ENCODE results near the gene PIK3R4.

PIK3R4 gene

DNA sequence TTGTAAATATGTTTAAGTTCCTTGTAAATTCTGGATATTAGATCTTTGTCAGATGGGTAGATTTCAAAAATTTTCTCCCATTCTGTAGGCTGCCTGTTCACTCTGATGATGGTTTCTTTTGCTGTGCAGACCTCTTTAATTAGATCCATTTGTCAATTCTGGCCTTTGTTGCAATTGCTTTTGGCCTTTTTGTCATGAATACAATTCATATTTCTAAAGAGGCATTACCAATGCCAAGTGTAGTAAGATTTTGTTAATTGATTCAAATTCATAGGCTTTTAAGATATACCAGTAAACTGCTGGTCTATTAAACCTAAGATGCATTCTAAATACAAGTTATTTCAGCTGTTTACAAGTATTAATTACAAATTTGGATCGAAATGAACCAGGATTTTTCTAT lies 31.0 kb downstream of the PIK3R4 start:
- H3K36me3 ChIP-seq (ENCODE audit: control insufficient read depth, low read length), result peaks cover 28% of the 10 kb centered on the region
- H4K20me1 ChIP-seq (ENCODE audit: control insufficient read depth, insufficient read depth, low read depth, low read length), result no peaks in the 10 kb centered on the region

DNA sequence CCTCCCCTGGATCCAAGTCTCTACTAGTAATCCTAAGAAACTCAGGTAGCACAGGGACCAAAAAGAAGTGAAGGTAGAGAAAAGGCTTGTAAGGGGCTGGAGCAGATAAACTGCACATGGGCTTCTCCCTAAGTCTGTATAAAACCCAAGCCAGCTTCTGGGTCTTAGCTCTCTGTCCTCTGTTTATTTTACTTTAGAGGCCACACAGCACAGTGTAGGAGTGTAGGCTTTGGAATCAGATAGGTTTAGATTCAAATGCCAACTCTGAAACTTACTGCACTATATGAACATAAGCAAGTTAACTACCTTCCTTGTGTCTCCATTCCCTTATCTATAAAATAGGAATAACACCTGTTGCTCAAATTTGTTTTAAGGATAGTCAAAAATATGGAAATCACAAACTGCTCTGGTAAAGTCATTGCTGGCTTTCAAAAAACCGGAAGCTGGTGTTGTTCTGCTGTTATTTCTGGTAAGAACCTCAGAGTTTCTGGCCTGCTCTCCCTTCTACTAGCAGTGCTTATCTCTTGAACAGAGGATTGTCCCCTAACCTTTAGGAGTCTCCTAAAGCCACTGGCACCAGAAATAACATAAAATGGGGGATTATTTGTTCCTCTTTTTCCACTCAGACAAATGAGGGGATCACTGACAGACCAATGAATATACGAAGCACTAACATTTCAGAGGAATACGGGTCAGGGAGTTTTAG lies 33.8 kb downstream of the PIK3R4 start:
- Histone ChIP-seq H3K4me1 (ENCODE audit: control insufficient read depth, low read length) (no peaks in the 10 kb centered on the region), H3K9me2 (replicated peaks; ENCODE audit: control insufficient read depth, low read length) (no peaks in the 10 kb centered on the region), H3K79me2 (ENCODE audit: control insufficient read depth, low read length) (no peaks in the 10 kb centered on the region), H3F3A (ENCODE audit: control insufficient read depth, insufficient read depth) (no peaks in the 10 kb centered on the region), H3K9me3 (ENCODE audit: control insufficient read depth, insufficient read depth, low read length) (no peaks in the 10 kb centered on the region), H3K4me3 (ENCODE audit: low read length) (no peak overlapping the region), H4K20me1 (ENCODE audit: control insufficient read depth, insufficient read depth, low read depth, low read length) (no peaks in the 10 kb centered on the region), H3K27ac (ENCODE audit: low read depth, low read length) (no peak overlapping the region), H3K4me2 (ENCODE audit: low read length) (no peak overlapping the region), H3K27me3 (ENCODE audit: control insufficient read depth, low read length) (no peaks in the 10 kb centered on the region), H3K36me3 (ENCODE audit: control insufficient read depth, low read length) (peaks cover 24% of the 10 kb centered on the region)
- no peak for TF ChIP-seq EZH2phosphoT487 (IDR thresholded peaks at IDR 0.05; ENCODE audit: borderline replicate concordance, low read length)
- TF ChIP-seq, protein P1, sequence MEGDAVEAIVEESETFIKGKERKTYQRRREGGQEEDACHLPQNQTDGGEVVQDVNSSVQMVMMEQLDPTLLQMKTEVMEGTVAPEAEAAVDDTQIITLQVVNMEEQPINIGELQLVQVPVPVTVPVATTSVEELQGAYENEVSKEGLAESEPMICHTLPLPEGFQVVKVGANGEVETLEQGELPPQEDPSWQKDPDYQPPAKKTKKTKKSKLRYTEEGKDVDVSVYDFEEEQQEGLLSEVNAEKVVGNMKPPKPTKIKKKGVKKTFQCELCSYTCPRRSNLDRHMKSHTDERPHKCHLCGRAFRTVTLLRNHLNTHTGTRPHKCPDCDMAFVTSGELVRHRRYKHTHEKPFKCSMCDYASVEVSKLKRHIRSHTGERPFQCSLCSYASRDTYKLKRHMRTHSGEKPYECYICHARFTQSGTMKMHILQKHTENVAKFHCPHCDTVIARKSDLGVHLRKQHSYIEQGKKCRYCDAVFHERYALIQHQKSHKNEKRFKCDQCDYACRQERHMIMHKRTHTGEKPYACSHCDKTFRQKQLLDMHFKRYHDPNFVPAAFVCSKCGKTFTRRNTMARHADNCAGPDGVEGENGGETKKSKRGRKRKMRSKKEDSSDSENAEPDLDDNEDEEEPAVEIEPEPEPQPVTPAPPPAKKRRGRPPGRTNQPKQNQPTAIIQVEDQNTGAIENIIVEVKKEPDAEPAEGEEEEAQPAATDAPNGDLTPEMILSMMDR (IDR thresholded peaks at IDR 0.05; ENCODE audit: low read depth, low read length, poor library complexity, severe bottlenecking), result no peak

More for the DNA sequence above, 31.0 kb downstream of the PIK3R4 start:
- Histone ChIP-seq H3K4me2 (ENCODE audit: low read length) (no peak overlapping the region), H3K4me1 (ENCODE audit: control insufficient read depth, low read length) (no peaks in the 10 kb centered on the region), H3K79me2 (ENCODE audit: control insufficient read depth, low read length) (no peaks in the 10 kb centered on the region), H3K27ac (ENCODE audit: low read depth, low read length) (no peak overlapping the region), H3K9me3 (ENCODE audit: control insufficient read depth, insufficient read depth, low read length) (no peaks in the 10 kb centered on the region), H3K9me2 (replicated peaks; ENCODE audit: control insufficient read depth, low read length) (no peaks in the 10 kb centered on the region), H3F3A (ENCODE audit: control insufficient read depth, insufficient read depth) (no peaks in the 10 kb centered on the region; the same call in 1 of the 2 replicates), H3K27me3 (ENCODE audit: control insufficient read depth, low read length) (no peaks in the 10 kb centered on the region), H3K4me3 (ENCODE audit: low read length) (no peak overlapping the region)
- no peak for TF ChIP-seq EZH2phosphoT487 (IDR thresholded peaks at IDR 0.05; ENCODE audit: borderline replicate concordance, low read length)

DNA sequence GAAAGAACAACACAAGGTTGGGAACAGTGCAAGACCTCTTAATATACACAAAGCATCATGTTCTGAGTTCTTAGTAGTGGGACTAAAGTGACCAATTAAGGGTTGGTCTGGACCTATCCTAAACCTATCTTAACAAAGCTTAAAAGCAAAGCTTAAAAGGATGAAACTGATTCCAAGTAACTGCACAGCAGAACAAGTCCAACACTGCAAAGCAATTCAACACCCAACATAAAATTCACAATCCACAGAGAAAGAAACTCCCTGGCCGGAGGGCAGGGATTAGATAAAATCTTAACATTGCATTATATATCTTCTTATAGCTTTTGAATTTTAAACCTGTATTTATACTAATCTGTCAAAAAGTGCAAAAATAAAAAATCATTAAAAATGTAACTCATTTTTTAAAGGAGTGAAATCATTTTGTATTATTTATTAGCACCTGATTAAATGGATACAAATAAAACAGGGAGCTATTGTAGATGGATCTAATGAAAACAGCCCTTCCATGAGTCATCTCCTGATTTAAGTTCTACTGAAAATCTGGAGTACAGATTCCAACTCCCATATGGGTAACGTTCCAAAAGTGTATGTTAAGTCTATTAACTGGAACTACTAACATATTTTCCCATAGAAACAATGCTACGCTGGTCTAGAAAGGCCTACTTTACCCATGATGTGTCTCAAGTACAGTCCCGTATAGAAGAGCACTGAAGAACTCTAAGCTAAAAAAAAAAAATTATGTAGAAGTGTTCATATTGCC lies 34.9 kb downstream of the PIK3R4 start:
- Histone ChIP-seq H3K4me2 (ENCODE audit: low read length) (no peak overlapping the region), H3K27ac (ENCODE audit: low read depth, low read length) (no peak overlapping the region), H3K27me3 (ENCODE audit: control insufficient read depth, low read length) (no peaks in the 10 kb centered on the region), H3K4me1 (ENCODE audit: control insufficient read depth, low read length) (no peaks in the 10 kb centered on the region), H3K36me3 (ENCODE audit: control insufficient read depth, low read length) (peaks cover 20% of the 10 kb centered on the region), H3K9me3 (ENCODE audit: control insufficient read depth, insufficient read depth, low read length) (no peaks in the 10 kb centered on the region), H3K79me2 (ENCODE audit: control insufficient read depth, low read length) (no peaks in the 10 kb centered on the region), H3K9me2 (replicated peaks; ENCODE audit: control insufficient read depth, low read length) (no peaks in the 10 kb centered on the region), H4K20me1 (ENCODE audit: control insufficient read depth, insufficient read depth, low read depth, low read length) (no peaks in the 10 kb centered on the region), H3K4me3 (ENCODE audit: low read length) (no peak overlapping the region), H3F3A (ENCODE audit: control insufficient read depth, insufficient read depth) (no peaks in the 10 kb centered on the region)
- no peak for TF ChIP-seq EZH2phosphoT487 (IDR thresholded peaks at IDR 0.05; ENCODE audit: borderline replicate concordance, low read length)
- TF ChIP-seq, protein P1 (IDR thresholded peaks at IDR 0.05; ENCODE audit: low read depth, low read length, poor library complexity, severe bottlenecking), result no peak

DNA sequence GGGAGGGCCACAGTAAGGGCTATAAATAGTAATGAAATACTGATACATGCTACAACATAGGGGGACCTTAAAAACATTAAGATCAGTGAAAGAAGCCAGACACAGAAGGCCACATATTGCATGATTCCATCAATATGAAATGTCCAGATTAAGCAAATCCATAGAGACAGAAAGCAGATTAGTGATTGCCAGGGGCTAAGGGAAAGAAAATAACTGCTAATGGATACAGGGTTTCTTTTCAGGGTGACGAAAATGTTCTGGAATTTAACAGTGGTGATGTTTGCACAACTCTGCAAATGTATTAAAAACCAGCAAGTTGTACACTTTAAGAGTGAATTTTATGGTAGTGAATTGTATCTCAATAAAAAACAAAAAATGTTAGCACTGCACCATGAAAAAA lies 37.0 kb downstream of the PIK3R4 start:
- TF ChIP-seq, protein P1 (IDR thresholded peaks at IDR 0.05; ENCODE audit: low read depth, low read length, poor library complexity, severe bottlenecking), result no peak
- no peak for TF ChIP-seq EZH2phosphoT487 (IDR thresholded peaks at IDR 0.05; ENCODE audit: borderline replicate concordance, low read length)
- no peaks in the 10 kb centered on the region for H3K4me1 ChIP-seq (ENCODE audit: control insufficient read depth, low read length)

More for the DNA sequence above, 37.0 kb downstream of the PIK3R4 start:
- no peak overlapping the region for H3K4me3 ChIP-seq (ENCODE audit: low read length)
- H3K36me3 ChIP-seq (ENCODE audit: control insufficient read depth, low read length), result peaks cover 18% of the 10 kb centered on the region
- no peak overlapping the region for H3K27ac ChIP-seq (ENCODE audit: low read depth, low read length)
- no peaks in the 10 kb centered on the region for H4K20me1 ChIP-seq (ENCODE audit: control insufficient read depth, insufficient read depth, low read depth, low read length)
- no peaks in the 10 kb centered on the region for H3K27me3 ChIP-seq (ENCODE audit: control insufficient read depth, low read length)
- H3F3A ChIP-seq (ENCODE audit: control insufficient read depth, insufficient read depth), result no peaks in the 10 kb centered on the region
- no peaks in the 10 kb centered on the region for H3K9me3 ChIP-seq (ENCODE audit: control insufficient read depth, insufficient read depth, low read length)
- H3K79me2 ChIP-seq (ENCODE audit: control insufficient read depth, low read length), result no peaks in the 10 kb centered on the region
- H3K4me2 ChIP-seq (ENCODE audit: low read length), result no peak overlapping the region
- H3K9me2 ChIP-seq (replicated peaks; ENCODE audit: control insufficient read depth, low read length), result no peaks in the 10 kb centered on the region
